ENCODE measurements around the gene CCN2.

CCN2 gene

DNA sequence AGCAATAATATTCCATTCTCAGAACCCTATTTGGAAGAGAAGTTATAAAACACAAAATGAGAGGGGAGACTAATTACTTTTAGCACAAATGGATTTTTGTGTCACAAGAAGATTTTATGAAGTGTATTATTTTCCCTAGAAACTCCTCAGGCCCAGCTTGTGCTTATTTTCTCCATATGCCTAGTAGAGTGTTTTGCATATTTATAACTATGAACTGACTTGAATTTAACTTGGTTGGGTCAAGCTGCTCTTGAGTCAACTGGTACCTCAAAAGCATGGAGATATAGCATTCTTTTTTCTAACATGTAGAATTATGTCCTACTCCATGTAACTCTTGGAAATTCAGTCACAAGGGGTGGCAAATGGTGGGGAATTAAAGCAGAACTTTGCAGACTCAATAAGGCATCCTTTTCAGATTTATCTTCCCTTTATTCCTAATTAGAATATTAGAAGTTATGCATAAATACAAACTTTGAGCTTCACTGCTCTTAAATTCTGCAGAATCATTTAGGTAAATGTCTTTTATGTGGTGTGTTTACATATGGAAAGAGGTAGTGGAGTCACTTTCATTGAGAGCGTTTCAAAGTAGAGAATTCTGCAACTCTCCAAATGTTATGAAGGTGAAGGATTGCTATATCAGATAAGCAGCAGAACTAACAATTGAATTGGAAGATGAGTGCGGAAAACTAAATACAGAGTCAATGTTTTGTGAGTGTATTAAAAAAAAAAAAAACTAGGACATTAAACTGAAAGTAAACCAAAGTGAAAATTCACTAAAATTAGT is 19.1 kb upstream of the CCN2 start:
- Histone ChIP-seq H3K18ac (ENCODE audit: low read length) (no peak overlapping the region), H2AK5ac (ENCODE audit: low read length) (no peak overlapping the region), H3K36me3 (ENCODE audit: control insufficient read depth in 1 of 2, insufficient read depth in 2 of 2, low read length in 2 of 2) (no peaks in the 10 kb centered on the region), H2BK12ac (ENCODE audit: low read length) (no peak overlapping the region), H3K79me1 (ENCODE audit: low read length) (no peaks in the 10 kb centered on the region), H3K9me3 (ENCODE audit: insufficient read depth, low read depth, low read length) (no peaks in the 10 kb centered on the region), H3K14ac (ENCODE audit: low read length) (no peak overlapping the region), H2BK120ac (ENCODE audit: insufficient read depth, low read length, poor library complexity) (no peak overlapping the region), H2BK5ac (ENCODE audit: low read depth, low read length, poor library complexity) (no peak overlapping the region), H3K4me1 (ENCODE audit: control insufficient read depth in 1 of 2, insufficient read depth in 2 of 2, low read length in 2 of 2) (no peaks in the 10 kb centered on the region), H3K9ac (ENCODE audit: low read length) (no peak overlapping the region), H3K4me2 (ENCODE audit: low read length) (no peak overlapping the region), H4K8ac (ENCODE audit: low read depth, low read length) (no peak overlapping the region), H3K4ac (ENCODE audit: low read depth, low read length) (no peak overlapping the region), H3K27me3 (ENCODE audit: insufficient read depth, low read length) (no peaks in the 10 kb centered on the region), H3K4me3 (ENCODE audit: low read depth, low read length) (no peak overlapping the region), H2AFZ (ENCODE audit: insufficient read depth, low read length, poor library complexity) (no peak overlapping the region), H3K79me2 (ENCODE audit: control insufficient read depth, insufficient read depth, low read length, poor library complexity) (no peaks in the 10 kb centered on the region), H4K12ac (ENCODE audit: low read depth, low read length) (no peak overlapping the region), H3K27ac (ENCODE audit: low read depth, low read length) (no peak overlapping the region), H4K91ac (ENCODE audit: low read depth, low read length) (no peak overlapping the region), H3K23ac (ENCODE audit: low read length) (no peak overlapping the region)
- no CpG with 5 or more reads among the region's 2 CpGs for WGBS (ENCODE audit: extremely low coverage, insufficient coverage, insufficient read length)
- DNase-seq: no peak

GRCh38 chr6:131968656-131969055 is 17.5 kb upstream of the CCN2 start:
- Histone ChIP-seq H3K27ac (ENCODE audit: low read depth, low read length) (no peak overlapping the region), H3K79me2 (ENCODE audit: control insufficient read depth, insufficient read depth, low read length, poor library complexity) (no peaks in the 10 kb centered on the region), H3K9ac (ENCODE audit: low read length) (no peak overlapping the region), H3K14ac (ENCODE audit: low read length) (no peak overlapping the region), H3K4ac (ENCODE audit: low read depth, low read length) (no peak overlapping the region), H4K12ac (ENCODE audit: low read depth, low read length) (no peak overlapping the region), H3K79me1 (ENCODE audit: low read length) (no peaks in the 10 kb centered on the region), H2AFZ (ENCODE audit: insufficient read depth, low read length, poor library complexity) (no peak overlapping the region), H2BK12ac (ENCODE audit: low read length) (no peak overlapping the region), H3K9me3 (ENCODE audit: insufficient read depth, low read depth, low read length) (no peaks in the 10 kb centered on the region), H2BK120ac (ENCODE audit: insufficient read depth, low read length, poor library complexity) (no peak overlapping the region), H3K27me3 (ENCODE audit: insufficient read depth, low read length) (no peaks in the 10 kb centered on the region), H3K4me2 (ENCODE audit: low read length) (no peak overlapping the region), H3K23ac (ENCODE audit: low read length) (no peak overlapping the region), H4K8ac (ENCODE audit: low read depth, low read length) (no peak overlapping the region), H3K18ac (ENCODE audit: low read length) (no peak overlapping the region), H3K4me1 (ENCODE audit: control insufficient read depth in 1 of 2, insufficient read depth in 2 of 2, low read length in 2 of 2) (no peaks in the 10 kb centered on the region), H4K91ac (ENCODE audit: low read depth, low read length) (no peak overlapping the region), H3K4me3 (ENCODE audit: low read depth, low read length) (no peak overlapping the region), H2BK5ac (ENCODE audit: low read depth, low read length, poor library complexity) (no peak overlapping the region), H2AK5ac (ENCODE audit: low read length) (no peak overlapping the region), H3K36me3 (ENCODE audit: control insufficient read depth in 1 of 2, insufficient read depth in 2 of 2, low read length in 2 of 2) (no peaks in the 10 kb centered on the region)
- WGBS (ENCODE audit: extremely low coverage, insufficient coverage, insufficient read length): no CpG with 5 or more reads among the region's 5 CpGs
- DNase-seq: no peak

DNA sequence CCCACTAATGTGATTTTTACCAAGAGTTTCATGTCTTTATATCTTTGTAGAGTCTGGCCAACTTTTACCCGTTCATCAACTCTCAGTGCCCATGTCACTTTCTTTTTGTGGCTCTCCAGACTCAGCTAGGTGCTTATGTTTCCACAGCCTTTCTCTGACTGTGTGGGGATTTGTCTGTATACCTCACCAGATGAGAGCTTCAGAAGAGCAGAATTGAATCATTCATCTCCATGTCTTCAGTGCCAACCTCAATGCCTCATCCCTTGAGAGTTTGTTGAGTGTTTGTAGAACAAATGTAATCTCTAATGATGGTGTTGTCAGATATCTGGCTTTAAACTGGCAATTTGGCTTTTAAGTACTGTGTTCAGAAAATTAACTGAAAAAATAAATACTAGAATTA is 16.8 kb upstream of the CCN2 start:
- Histone ChIP-seq H3K36me3 (ENCODE audit: control insufficient read depth in 1 of 2, insufficient read depth in 2 of 2, low read length in 2 of 2) (no peaks in the 10 kb centered on the region), H3K4ac (ENCODE audit: low read depth, low read length) (no peak overlapping the region), H2AFZ (ENCODE audit: insufficient read depth, low read length, poor library complexity) (no peak overlapping the region), H2BK120ac (ENCODE audit: insufficient read depth, low read length, poor library complexity) (no peak overlapping the region), H3K14ac (ENCODE audit: low read length) (no peak overlapping the region), H3K4me1 (ENCODE audit: control insufficient read depth in 1 of 2, insufficient read depth in 2 of 2, low read length in 2 of 2) (no peaks in the 10 kb centered on the region), H3K4me3 (ENCODE audit: low read depth, low read length) (no peak overlapping the region), H3K27ac (ENCODE audit: low read depth, low read length) (no peak overlapping the region), H3K9ac (ENCODE audit: low read length) (no peak overlapping the region), H3K23ac (ENCODE audit: low read length) (no peak overlapping the region), H3K4me2 (ENCODE audit: low read length) (no peak overlapping the region), H3K27me3 (ENCODE audit: insufficient read depth, low read length) (no peaks in the 10 kb centered on the region), H3K9me3 (ENCODE audit: insufficient read depth, low read depth, low read length) (no peaks in the 10 kb centered on the region), H2BK12ac (ENCODE audit: low read length) (no peak overlapping the region), H2BK5ac (ENCODE audit: low read depth, low read length, poor library complexity) (no peak overlapping the region), H4K8ac (ENCODE audit: low read depth, low read length) (no peak overlapping the region), H2AK5ac (ENCODE audit: low read length) (no peak overlapping the region), H3K79me2 (ENCODE audit: control insufficient read depth, insufficient read depth, low read length, poor library complexity) (no peaks in the 10 kb centered on the region), H3K18ac (ENCODE audit: low read length) (no peak overlapping the region), H4K91ac (ENCODE audit: low read depth, low read length) (no peak overlapping the region), H4K12ac (ENCODE audit: low read depth, low read length) (no peak overlapping the region), H3K79me1 (ENCODE audit: low read length) (no peaks in the 10 kb centered on the region)
- WGBS (ENCODE audit: extremely low coverage, insufficient coverage, insufficient read length): no CpG with 5 or more reads among the region's 1 CpG
- no peak for DNase-seq

GRCh38 chr6:131966443-131966842 is 15.3 kb upstream of the CCN2 start:
- no peak for DNase-seq
- H4K91ac ChIP-seq (ENCODE audit: low read depth, low read length): no peak overlapping the region
- H3K79me1 ChIP-seq (ENCODE audit: low read length): no peaks in the 10 kb centered on the region
- H3K27ac ChIP-seq (ENCODE audit: low read depth, low read length): no peak overlapping the region
- no peak overlapping the region for H3K4me2 ChIP-seq (ENCODE audit: low read length)
- no peak overlapping the region for H2AK5ac ChIP-seq (ENCODE audit: low read length)
- H3K79me2 ChIP-seq (ENCODE audit: control insufficient read depth, insufficient read depth, low read length, poor library complexity): no peaks in the 10 kb centered on the region
- no peak overlapping the region for H4K8ac ChIP-seq (ENCODE audit: low read depth, low read length)
- H3K36me3 ChIP-seq (ENCODE audit: control insufficient read depth in 1 of 2, insufficient read depth in 2 of 2, low read length in 2 of 2): no peaks in the 10 kb centered on the region
- no peak overlapping the region for H3K18ac ChIP-seq (ENCODE audit: low read length)
- no peak overlapping the region for H3K4ac ChIP-seq (ENCODE audit: low read depth, low read length)
- no peak overlapping the region for H3K23ac ChIP-seq (ENCODE audit: low read length)
- H3K9me3 ChIP-seq (ENCODE audit: insufficient read depth, low read depth, low read length): no peaks in the 10 kb centered on the region
- H2BK5ac ChIP-seq (ENCODE audit: low read depth, low read length, poor library complexity): no peak overlapping the region
- no peaks in the 10 kb centered on the region for H3K27me3 ChIP-seq (ENCODE audit: insufficient read depth, low read length)
- H2BK12ac ChIP-seq (ENCODE audit: low read length): no peak overlapping the region
- H3K9ac ChIP-seq (ENCODE audit: low read length): no peak overlapping the region
- H2AFZ ChIP-seq (ENCODE audit: insufficient read depth, low read length, poor library complexity): no peak overlapping the region
- no peaks in the 10 kb centered on the region for H3K4me1 ChIP-seq (ENCODE audit: control insufficient read depth in 1 of 2, insufficient read depth in 2 of 2, low read length in 2 of 2)
- no peak overlapping the region for H3K4me3 ChIP-seq (ENCODE audit: low read depth, low read length)
- no CpG with 5 or more reads among the region's 6 CpGs for WGBS (ENCODE audit: extremely low coverage, insufficient coverage, insufficient read length)
- no peak overlapping the region for H4K12ac ChIP-seq (ENCODE audit: low read depth, low read length)
- no peak overlapping the region for H3K14ac ChIP-seq (ENCODE audit: low read length)
- no peak overlapping the region for H2BK120ac ChIP-seq (ENCODE audit: insufficient read depth, low read length, poor library complexity)

Measured in trophoblast cell (in vitro differentiated cells and primary cell).